CD1c-positive myeloid dendritic cell (primary cell): ENCODE results near the gene BMPR1A.
"Not testable (repeated sequence)": the region's sequence is repeated elsewhere in the genome, so short reads cannot be mapped to it uniquely, and the experiment has no call there.

Experiments used
- DNase-seq: peaks from one replicate; pipeline ENCODE4 v3.0.0-alpha.2; 2016; ENCODE audit errors: extremely low spot score

The BMPR1A gene

DNA sequence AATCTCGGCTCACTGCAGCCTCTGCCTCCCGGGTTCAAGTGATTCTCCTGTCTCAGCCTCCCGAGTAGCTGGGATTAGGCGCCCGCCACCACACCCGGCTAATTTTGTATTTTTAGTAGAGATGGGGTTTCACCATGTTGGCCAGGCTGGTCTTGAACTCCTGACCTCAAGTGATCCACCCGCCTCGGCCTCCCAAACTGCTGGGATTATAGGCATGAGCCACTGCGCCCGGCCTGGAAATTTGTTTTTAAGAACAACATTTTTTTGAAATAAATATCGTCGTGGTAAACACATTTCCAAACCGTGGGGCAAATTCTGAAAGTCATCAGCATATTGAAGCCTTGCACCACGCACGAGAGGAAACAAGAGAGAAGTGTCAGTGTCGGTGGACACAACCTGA is 183.7 kb downstream of the BMPR1A start:
- DNase-seq = not testable (repeated sequence)

DNA sequence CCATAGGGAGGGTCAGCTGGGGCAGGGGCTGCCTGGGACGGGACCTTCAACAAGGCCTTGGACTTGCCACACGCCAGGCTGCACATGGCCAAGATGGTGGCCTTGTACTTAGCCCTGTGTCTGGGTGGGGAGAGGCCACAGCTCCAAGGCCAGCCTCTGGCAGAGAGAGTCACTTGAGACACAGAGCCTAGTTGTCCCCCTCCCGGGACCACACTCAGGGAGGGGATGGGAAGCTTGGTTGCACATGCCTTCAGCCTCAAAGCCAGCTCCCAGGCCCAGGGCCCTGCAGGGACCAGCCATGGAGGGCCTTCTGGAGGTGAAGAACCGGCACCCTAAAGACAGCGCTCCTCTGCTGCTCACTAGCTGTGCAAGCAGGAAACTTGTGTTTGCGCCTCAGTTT is 184.3 kb downstream of the BMPR1A start:
- DNase-seq = no peak

DNA sequence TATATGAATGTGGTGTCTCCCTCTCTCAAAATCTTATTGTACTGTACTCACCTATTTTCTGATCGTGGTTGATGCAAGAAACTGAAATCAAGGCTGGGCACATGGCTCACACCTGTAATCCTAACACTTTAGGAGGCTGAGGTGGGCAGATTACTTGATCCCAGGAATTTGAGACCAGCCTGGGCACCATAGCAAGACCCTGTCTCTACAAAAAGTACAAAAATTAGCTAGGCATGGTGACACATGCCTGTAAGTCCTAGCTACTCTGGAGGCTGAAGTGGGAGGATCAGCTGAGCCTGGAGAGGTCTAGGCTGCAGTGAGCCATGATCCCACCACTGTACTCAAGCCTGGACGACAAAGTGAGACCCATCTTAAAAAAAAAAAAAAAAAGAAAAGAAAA is 185.0 kb downstream of the BMPR1A start:
- DNase-seq = no peak

DNA sequence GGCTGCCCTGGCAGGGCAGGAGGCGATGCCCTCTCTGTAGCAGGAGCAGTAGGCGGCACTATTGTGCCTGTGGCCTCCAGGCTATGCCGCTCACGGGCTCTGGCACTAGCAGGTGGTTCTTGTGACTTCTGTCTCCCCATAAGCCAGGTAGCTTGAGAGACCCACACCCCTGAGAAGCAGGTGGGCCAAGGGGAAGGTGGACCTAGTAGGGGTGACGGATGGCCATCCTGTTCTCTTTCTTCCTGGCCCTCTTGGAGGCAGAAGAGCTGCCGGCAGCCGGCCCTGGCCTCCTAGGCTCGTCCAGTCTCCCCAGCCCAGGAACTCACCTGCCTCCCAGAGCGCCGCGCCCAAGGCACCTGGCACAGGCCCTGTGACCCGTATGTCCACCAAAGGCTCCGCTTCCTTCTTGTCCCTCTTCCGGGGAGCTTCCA is 185.6 kb downstream of the BMPR1A start:
- DNase-seq = no peak

DNA sequence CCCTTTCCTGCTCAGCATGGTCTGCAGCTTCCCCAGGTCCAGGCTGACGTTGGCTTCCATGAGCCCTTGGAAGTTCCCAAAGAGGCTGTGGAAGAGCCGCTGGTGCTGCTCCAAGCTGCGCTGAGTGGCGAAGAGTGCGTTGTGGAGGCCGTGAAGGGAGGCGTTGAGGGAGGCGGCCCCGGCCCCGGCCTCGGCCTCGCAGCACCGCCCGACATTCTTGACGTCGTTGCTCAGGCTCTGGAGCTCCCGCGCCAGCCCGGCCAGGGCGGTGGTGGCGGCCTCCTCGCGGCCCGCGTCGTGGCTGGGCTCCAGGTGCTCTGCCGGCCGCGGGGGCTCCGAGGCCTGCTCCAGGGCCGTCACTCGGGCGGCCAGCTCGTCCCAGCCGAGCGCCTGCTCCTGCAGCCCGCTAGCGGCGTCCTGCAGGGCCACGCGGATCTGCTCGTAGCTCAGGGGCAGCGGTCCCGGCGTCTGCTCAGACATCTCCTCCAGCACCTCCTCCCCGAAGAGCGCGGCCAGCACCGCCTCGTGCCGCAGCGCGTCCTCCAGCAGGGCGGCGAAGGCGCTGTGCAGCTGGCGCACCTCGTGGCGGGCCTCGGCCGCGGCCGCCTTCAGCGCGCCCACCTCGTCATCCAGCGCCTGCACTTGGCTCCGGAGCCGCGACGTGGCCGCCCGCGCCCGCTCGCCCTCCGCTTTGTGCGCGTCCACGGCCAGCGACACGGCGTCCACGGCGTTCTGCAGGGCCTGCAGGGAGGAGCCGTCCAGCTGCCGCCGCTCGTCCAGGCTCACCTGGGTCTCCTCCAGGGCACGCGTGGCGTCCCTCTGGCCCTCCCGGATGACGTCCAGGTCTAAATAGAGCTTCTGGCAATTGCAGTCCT is 186.3 kb downstream of the BMPR1A start:
- no peak for DNase-seq

DNA sequence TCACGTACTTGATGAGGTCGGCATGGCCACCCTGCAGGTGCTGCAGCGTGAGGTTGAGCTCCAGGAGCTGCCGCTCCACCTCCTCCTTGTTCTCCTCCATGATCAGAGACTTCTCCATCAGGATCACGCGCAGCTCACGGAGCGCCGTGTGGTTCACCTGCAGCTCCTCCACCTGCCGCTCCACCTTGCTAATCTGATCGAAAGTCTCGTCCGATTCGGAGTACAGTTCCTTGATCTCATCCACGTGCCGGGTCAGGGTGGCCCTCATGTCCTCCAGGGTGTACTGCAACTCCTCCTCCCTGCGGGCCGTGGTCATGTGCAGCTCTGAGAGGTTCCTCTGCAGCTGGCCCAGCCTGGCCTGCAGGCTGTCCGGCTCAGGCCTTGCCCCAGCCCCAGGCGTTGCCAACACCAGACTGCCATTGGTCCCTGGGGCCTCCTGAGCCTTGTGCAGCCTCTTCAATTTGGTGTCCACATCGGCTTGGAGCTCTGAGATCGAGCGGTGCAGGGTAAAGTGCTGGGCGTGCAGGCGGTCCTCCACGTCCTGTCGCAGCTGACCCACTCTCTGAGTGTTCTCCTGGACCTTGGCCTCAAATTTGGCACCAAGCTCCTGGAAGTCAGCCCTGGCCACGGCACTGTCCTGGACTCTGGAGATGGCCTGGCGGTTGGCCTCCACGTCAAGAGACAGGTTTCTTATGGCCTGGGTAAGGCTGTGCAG is 187.1 kb downstream of the BMPR1A start:
- DNase-seq = no peak

DNA sequence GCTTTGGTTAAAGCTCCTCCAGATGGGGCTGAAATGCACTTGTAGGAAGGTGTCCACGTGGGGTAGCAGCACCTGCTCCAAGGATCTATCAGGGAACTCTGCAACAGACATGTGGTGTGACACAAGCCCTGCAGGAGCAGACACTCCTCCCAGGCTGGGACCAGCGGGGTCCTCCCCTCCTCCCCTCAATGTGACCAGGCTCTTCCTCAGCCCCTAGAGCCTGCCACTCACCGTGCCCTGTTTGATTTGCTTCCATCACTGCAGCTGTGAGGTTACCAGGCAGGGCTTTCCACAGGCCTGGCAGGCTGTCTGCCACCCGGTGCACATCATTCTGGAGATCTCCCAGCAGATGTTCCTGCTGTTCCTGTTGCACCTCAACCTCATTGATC is 187.6 kb downstream of the BMPR1A start:
- DNase-seq = no peak

DNA sequence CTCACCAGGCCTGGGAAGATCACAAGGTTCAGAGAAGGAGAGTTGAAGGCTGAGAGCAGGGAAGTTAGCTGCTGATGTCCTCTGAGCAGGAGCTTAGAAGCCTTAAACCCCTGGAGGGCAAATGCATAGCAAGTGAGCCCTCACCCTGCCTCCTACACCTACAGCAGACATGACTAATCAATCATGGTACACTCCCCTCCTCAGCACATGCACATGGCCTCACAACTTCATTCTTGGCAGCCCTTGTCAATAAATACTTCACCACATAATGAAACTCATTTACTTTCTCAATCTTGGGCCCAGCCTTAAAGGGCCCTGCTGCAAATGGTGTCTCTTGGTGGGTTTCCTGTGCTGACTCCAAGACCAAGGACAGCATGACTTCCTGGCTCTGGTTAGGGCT is 188.1 kb downstream of the BMPR1A start:
- no peak for DNase-seq

DNA sequence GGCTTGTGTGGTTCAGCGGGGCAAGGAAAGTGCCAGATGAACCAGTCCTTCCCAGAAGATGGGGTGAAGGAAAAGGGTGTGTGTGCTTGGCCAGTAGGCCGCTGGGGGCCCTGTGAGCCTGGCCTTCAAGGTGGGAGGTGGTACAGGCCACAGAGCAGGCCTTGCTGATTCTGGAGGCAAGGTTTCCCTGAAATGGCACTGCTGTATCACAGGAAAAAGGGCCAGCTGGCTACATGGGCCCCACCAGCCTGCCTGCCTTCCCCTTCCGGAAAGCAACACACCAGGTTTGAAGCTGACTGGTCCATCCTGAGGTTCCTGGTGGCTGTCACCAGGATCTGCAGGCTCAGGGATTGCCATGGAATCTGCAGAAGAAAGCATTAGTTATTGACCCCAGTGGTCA is 188.5 kb downstream of the BMPR1A start:
- no peak for DNase-seq

DNA sequence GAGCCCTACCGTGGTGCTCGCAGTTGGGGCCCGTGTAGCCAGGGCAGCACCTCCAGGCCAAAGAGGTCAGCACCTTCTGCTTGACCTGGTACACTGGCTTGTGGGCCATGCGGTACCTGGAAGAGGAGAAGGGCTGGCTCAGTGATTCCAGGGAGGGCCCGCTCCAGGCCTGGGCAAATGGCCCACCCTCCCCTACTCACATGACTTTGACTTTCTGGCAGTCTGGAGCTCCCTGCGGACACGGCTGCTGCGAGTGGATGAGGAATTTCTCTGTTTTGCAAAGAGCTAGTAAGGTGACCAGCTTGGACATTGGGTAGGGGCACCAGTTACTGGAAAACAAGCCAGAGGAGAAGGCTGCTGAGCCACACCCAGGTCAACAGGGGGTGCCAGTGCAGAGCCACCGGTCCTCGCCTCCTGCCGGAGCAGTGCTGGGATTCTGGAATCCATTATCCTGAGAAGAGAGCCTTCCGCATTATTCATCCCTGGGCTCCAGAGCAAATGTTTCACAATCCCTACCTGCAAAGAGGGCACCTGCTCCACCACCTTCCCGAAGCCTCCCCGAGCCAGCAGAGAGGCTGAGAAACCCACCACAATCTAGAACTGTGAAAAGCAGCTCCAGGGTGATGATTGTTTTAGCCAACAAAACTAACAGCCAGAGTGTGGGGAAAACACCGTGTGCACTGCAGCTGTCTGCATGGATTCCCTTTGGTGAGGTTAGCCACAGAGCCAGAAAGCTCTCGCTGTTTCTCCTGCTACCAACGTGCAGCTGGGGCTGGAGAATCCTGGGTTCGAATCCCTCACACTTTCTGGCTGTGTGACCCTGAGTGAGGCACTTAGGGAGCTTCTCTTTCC is 189.2 kb downstream of the BMPR1A start:
- DNase-seq = no peak

DNA sequence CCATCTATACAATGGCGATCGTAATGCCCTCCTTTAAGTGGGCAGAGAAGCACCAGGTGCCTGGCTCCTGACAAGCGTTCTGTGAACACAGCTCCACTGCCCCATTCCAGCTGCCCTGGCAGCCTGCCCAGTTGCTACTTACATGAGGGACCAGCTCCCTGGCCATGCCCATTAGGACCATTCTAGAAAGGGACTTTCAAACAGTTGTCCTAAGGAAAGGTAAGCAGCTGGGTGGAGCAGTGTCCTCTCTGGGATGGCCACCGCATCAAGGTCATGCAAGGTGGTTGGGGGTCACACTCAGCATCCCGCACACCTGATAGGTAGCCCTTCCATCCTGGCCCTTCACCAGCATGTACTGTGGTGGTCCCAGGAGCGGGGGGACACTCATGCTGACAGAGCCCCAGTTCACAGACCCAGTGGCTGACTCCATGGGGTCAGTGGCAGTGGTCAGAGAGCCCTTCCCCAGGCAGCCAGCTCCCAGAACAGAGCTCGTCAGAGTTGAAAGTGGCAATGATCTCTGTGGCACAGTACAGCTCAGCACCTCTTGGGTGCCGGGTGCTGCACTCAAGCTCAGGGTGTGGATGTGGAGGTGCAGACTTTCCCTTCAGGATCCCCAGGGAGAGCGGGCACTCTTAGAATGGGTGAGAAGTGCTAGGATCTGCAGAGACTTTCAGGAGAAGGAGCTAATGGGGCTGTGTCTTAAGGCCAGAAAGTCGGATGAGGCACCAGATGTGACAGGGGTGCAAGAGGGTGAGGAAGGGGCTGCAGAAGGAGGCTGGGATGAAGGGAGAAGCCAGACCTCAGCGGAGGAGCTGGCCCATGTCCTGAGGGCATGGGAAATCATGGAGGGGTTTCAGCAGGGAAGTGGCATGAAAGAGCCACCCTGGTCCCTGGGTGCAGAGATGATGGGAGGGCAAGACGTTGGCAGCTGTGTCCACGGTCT is 190.1 kb downstream of the BMPR1A start:
- no peak for DNase-seq

DNA sequence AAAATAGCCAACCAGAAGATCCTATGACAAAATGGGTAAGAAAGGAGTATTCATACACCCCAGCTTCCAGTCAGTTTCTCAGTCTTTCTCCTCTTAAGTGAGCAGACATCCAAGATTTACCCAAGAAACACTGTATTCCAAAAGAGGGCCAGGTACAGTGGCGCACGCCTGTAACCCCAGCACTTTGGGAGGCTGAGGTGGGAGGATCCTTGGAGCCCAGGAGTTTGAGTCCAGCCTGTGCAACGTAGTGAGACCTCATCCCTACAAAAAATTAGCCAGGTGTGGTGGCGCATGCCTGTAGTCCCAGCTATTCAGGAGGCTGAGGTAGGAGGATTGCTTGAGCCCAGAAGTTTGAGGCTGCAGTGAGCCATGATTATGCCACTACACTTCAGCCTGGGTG is 191.4 kb downstream of the BMPR1A start:
- DNase-seq = not testable (repeated sequence)

DNA sequence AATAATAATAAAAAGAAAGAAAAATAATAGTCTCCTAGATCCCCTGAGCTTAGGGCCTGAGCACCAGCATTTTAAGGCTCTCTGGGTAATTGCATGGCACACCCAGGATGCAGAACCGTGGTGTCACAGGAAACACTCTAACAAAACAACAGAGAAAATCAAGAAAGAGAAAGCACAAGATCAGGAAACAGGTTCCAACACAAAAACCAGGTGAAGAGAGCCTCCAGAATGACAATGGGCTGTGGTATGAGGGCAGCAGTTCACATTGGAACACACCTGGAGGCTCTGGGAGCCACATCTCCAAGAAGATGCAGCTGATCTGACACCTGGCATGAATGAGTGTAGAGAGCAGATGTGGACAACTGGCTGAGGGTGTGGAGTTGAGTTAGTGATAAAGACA is 193.9 kb downstream of the BMPR1A start:
- no peak for DNase-seq

DNA sequence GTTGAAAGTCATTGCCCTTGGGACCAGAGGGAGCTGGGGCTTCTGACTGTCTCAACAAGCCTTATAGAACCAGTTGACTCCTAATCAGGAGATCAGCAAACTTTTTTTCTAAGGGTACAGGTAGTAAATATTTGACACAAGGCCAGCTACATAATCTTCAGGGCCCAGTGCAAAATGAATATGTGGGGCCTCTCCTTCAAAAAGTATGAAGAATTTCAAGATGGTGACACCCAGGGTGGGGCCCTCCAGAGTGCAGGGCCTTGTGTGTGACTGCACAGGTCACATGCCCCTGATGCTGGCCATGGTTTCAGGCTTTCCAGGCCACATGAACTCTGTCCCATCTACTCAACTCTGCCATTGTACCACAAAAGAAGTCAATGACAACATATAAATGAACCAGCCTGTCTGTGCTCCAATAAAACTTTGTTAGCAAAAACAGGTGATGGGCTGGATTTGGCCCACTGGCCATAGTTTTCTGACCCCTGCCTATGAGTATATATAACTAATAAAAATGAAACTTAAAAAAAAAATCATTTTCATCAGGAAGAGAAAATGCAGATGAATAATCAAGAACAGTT is 194.9 kb downstream of the BMPR1A start:
- DNase-seq = no peak

DNA sequence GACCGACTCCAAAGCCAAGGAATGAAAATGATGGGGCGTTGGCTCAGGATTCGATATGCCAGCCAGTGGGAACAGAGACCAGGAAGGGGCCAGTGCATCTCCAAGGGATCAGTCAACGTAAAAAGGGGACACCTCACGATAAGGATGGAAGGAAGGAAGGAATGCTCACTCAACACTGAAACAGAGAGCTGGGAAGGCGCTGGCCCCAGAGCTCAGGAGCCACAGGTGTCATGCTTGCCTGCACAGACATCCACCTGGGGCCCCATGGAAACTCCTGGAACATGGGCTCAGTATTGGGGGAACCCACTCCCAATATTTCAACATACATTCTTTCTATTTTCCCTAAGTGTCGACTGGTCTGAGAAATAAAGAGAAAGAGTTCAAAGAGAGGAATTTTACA is 195.7 kb downstream of the BMPR1A start:
- no peak for DNase-seq

DNA sequence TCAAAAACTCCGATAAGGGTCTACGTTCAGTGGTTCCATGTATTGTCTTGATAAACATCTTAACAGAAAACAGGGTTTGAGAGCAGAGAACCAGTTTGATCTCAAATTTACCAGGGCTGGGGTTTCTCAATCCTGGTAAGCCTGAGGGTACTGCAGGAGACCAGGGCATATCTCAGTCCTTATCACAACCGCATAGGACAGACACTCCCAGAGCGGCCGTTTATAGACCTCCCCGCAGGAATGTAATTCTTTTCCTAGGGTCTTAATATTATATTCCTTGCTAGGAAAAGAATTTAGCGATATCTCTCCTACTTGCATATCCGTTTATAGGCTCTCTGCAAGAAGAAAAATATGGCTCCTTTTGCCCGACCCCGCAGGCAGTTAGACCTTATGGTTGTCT is 196.3 kb downstream of the BMPR1A start:
- not testable (repeated sequence) for DNase-seq

DNA sequence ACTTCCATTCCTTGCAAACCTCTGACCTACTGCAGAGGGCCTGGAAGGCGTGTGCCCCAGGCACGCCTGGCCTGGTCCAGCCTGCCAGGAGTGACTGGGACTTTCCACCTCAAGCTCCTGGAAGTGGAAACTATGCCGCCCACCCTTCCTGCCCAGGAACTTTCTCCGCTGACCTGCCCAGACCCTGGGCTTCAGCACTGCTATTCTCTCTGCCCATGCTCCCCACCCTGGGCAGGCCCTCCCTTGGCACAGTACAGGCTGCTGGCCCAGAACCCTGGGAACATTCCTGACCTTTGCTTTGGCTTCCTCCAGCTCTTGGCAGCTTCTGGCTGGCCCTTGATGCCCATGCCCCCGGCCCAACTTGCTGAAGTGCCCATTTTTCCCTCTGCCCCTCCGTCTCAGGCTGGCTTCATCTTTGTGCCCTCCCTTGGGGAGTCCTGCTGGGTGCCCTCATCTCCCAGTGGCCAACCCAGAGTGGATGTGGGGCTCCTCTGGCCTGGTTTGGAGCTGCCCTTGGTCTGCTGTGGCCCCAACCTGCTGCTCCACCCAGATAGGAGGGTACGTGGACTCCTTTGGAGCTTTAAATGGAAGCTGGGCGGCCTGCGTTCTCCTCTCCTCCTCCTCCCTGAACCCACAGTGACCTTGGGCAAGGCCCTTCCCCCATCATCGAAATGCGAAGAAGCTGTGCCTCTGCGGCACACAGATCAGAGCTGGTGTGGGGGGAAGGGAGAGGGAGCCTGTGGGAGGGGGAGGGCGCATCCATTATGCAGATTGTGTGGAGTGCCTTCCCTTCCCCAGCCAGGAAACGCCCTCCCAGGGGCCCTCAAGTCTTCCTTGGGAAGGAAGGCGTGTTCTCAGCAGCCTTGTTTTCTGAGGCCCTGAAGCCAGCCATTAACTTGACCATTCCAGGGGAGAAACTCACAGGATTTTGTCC is 197.6 kb downstream of the BMPR1A start:
- DNase-seq = no peak

DNA sequence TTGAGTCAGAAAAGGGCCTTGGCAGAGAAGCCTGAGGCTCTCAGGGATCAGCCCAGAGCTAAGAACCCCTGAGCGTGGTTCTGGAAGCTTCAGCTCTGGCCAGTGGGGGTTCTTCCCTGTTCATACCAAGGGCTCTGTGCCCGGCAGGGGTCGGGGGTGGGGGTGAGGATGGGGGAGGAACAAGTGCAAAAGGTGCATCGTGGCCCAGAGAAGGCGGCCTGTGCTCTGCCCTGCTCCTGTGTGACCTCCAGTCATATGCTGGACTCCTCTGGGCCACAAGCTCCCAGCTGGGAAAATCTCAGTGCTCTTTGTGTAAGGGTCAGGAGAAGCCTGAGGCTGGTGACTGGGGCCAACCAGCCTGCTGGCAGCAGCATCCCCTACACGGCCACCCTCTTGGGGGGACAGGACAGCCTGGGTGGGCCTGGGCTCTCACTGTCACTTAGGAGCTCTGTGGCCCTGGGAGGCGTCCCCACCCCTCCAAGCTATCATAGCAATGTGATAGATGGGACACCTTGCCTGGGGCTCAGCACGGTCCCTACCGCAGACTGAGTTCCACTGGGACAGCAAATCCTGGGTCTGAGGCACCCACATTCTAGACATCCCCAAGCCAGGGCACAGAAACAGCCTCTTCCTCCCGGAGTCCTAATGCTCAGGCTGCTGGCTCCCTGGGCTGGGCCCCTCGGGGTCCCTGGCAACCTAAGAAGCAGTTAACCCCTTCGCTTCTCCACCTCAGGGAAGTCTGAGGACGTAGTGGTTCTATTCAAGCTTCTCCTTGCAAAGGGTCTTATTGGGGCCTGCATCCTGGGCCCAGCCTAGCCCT is 198.5 kb downstream of the BMPR1A start:
- DNase-seq = no peak
